ENCODE measurements around the gene TBX6. TPM values are rescaled to one million over a fixed set of nuclear protein-coding genes. Genes with fewer than 3 reads are reported as not detected.
A peak's percentile ranks its signal among the peaks of the same experiment; 100 is the strongest.
"Not testable (repeated sequence)": the region's sequence is repeated elsewhere in the genome, so short reads cannot be mapped to it uniquely, and the experiment has no call there.

The TBX6 gene
- total RNA-seq, 2 donors from 2014 or later, result 1.8 to 2.6 TPM

DNA sequence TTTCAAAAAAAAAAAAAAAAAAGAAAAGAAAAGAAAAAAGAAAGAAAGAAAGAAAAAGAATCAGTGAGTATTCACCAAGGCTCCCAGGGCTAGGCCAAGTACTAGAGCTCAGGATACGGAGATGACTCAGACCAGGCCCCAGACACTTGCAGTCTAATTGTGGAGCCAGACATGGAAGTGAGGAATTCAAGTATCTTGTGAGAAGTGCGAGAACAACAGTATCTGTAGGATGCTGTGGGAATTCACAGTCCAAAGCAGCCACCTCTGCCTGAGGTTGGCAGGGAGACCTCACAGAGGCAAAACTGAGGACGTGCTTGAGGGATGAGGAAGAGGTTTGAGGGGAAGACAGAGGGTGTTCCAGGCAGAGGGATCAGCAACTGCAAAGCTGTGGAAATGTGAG, 40.2 kb downstream of the TBX6 start:
- Histone ChIP-seq H3K27ac (no peak overlapping the region), H3K4me3 (no peak overlapping the region), H3K27me3 (no peaks in the 10 kb centered on the region), H3K9me3 (no peaks in the 10 kb centered on the region), H3K36me3 (replicated peaks in 1 of 2; ENCODE audit: insufficient read depth in 1 of 2, low read depth in 2 of 2) (no peaks in the 10 kb centered on the region), H3K4me1 (peaks cover 29% of the 10 kb centered on the region)
- TF ChIP-seq, protein P1, sequence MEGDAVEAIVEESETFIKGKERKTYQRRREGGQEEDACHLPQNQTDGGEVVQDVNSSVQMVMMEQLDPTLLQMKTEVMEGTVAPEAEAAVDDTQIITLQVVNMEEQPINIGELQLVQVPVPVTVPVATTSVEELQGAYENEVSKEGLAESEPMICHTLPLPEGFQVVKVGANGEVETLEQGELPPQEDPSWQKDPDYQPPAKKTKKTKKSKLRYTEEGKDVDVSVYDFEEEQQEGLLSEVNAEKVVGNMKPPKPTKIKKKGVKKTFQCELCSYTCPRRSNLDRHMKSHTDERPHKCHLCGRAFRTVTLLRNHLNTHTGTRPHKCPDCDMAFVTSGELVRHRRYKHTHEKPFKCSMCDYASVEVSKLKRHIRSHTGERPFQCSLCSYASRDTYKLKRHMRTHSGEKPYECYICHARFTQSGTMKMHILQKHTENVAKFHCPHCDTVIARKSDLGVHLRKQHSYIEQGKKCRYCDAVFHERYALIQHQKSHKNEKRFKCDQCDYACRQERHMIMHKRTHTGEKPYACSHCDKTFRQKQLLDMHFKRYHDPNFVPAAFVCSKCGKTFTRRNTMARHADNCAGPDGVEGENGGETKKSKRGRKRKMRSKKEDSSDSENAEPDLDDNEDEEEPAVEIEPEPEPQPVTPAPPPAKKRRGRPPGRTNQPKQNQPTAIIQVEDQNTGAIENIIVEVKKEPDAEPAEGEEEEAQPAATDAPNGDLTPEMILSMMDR (IDR thresholded peaks at IDR 0.05), result no peak
- TF ChIP-seq POLR2A (IDR thresholded peaks at IDR 0.05), result no peak
- no peak for ATAC-seq
- WGBS, 2 donors, result 81 to 85% methylated on average over 3 of the region's 3 CpGs
- DNase-seq, result no peak
- intact Hi-C loops (cut with DNase I), result no loop called here

DNA sequence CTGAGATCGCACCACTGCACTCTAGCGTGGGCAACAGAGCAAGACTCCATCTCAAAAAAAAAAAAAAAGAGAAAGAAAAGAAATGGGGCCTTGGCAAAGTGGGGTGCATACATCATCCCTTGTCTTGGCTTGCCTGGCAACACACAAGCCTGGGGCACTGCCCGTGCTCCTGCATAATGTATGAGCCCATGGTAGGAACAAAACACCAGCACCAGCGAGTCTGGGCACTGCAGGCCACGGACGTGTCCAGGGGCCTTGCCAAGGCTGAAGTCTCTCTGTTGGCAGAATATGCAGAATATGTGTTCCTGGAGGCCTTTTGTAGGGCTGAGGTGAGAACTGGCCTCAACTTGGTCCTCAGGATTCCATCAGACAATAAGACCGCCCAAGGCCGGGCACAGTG, 41.9 kb downstream of the TBX6 start:
- WGBS, 2 donors, result 91 to 93% methylated on average over 7 to 8 of the region's 8 CpGs
- intact Hi-C loops (cut with DNase I), result loop anchor here (10.0 kb wide), 1 partner anchor 575 kb away; no protein-coding TSS in a partner anchor
- Histone ChIP-seq H3K4me1 (peaks cover 17% of the 10 kb centered on the region), H3K27me3 (no peaks in the 10 kb centered on the region), H3K36me3 (replicated peaks in 1 of 2; ENCODE audit: insufficient read depth in 1 of 2, low read depth in 2 of 2) (no peaks in the 10 kb centered on the region), H3K4me3 (no peak overlapping the region), H3K27ac (no peak overlapping the region), H3K9me3 (no peaks in the 10 kb centered on the region)
- no peak for DNase-seq
- ATAC-seq, result no peak
- TF ChIP-seq, protein P1 (IDR thresholded peaks at IDR 0.05), result no peak
- no peak for TF ChIP-seq POLR2A (IDR thresholded peaks at IDR 0.05)

DNA sequence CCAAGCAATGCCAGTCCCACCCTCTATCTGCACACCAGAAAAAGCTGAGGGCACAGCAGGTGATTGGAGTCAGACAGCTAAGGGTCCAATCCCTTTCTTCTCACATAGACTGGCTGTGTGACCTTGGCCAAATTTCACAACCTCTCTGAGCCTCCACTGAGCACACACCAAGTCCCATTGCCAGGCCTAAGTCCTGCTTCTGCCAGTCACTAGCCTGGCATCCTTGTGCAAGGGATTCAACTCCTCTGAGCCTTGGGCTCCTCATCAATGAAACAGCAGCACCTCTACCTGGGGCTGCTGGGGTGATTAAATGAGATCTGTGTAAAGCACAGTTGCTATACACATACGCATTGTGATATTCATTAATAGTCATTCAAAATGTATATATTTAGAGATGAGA, 45.1 kb downstream of the TBX6 start:
- Histone ChIP-seq H3K4me1 (no peaks in the 10 kb centered on the region), H3K27ac (no peak overlapping the region), H3K9me3 (no peaks in the 10 kb centered on the region), H3K27me3 (no peaks in the 10 kb centered on the region), H3K4me3 (no peak overlapping the region), H3K36me3 (replicated peaks in 1 of 2; ENCODE audit: insufficient read depth in 1 of 2, low read depth in 2 of 2) (no peaks in the 10 kb centered on the region)
- DNase-seq (no peak), ATAC-seq (no peak)
- 89 to 100% methylated on average over 1 of the region's 1 CpG for WGBS, 2 donors
- intact Hi-C loops (cut with DNase I), result loop anchor here (10.0 kb wide), 1 partner anchor 578 kb away; no protein-coding TSS in a partner anchor
- no peak for TF ChIP-seq POLR2A (IDR thresholded peaks at IDR 0.05)
- TF ChIP-seq, protein P1 (IDR thresholded peaks at IDR 0.05), result no peak

DNA sequence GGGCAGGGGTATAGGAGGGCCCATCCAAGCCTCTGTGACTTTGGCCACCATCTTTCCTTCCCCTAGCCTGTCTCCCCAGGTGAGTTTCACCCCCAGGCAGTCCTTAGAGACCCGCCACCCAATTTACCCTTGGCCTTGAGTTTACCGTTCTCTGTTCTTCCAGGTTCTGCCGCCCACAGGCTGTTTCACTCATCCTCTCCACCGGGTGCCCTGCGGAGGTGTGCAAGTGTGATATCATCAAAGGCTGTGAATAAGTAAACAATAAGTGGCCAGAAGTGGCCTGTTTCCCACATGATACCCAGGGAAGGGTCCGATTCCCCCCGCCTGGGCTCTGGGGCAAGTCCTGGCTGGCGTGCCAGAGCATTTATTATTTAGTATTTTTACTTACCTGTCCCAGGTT, 45.5 kb downstream of the TBX6 start:
- H3K4me3 ChIP-seq, result no peak overlapping the region
- ATAC-seq (no peak), DNase-seq (no peak)
- no peak overlapping the region for H3K27ac ChIP-seq
- H3K36me3 ChIP-seq (replicated peaks in 1 of 2; ENCODE audit: insufficient read depth in 1 of 2, low read depth in 2 of 2), result no peaks in the 10 kb centered on the region
- intact Hi-C loops (cut with DNase I), result loop anchor here (10.0 kb wide), 1 partner anchor 579 kb away; no protein-coding TSS in a partner anchor
- H3K9me3 ChIP-seq, result no peaks in the 10 kb centered on the region
- TF ChIP-seq, protein P1 (IDR thresholded peaks at IDR 0.05), result no peak
- TF ChIP-seq POLR2A (IDR thresholded peaks at IDR 0.05), result no peak
- WGBS, 2 donors, result 46 to 47% methylated on average over 8 of the region's 8 CpGs
- no peaks in the 10 kb centered on the region for H3K4me1 ChIP-seq
- H3K27me3 ChIP-seq, result no peaks in the 10 kb centered on the region

DNA sequence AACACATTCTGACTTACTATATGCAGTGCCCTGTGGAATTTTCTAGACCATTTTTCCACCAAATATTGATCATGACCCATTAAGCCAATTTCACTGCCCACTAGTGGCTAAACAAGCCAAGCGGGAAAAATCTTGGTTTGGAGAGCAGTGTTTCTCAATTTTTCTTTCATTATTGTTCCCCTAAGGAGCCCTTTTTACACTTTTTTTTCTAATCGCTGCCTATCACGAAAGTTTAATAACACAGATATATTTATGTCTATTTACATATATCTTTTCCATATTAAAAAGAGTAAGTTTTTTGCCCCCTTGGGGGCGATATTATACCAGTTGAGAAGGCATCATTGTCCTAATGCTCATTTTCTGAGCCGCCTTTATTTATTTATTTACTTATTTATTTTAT, 49.9 kb downstream of the TBX6 start:
- intact Hi-C loops (cut with DNase I), result loop anchor here (10.0 kb wide), 1 partner anchor 583 kb away; no protein-coding TSS in a partner anchor
- no peaks in the 10 kb centered on the region for H3K4me1 ChIP-seq
- no peaks in the 10 kb centered on the region for H3K27me3 ChIP-seq
- H3K27ac ChIP-seq, result no peak overlapping the region
- TF ChIP-seq, protein P1 (IDR thresholded peaks at IDR 0.05), result peak in 6 of 7 experiments; percentile 38 to 66 (median 54)
- TF ChIP-seq POLR2A (IDR thresholded peaks at IDR 0.05), result no peak
- DNase-seq (peak in 1 of 4 donors; percentile 13), ATAC-seq (peak; percentile 55)
- H3K9me3 ChIP-seq, result no peaks in the 10 kb centered on the region
- no peak overlapping the region for H3K4me3 ChIP-seq
- H3K36me3 ChIP-seq (replicated peaks in 1 of 2; ENCODE audit: insufficient read depth in 1 of 2, low read depth in 2 of 2), result no peaks in the 10 kb centered on the region
- WGBS, 2 donors, result 8 to 12% methylated on average over 5 of the region's 5 CpGs

DNA sequence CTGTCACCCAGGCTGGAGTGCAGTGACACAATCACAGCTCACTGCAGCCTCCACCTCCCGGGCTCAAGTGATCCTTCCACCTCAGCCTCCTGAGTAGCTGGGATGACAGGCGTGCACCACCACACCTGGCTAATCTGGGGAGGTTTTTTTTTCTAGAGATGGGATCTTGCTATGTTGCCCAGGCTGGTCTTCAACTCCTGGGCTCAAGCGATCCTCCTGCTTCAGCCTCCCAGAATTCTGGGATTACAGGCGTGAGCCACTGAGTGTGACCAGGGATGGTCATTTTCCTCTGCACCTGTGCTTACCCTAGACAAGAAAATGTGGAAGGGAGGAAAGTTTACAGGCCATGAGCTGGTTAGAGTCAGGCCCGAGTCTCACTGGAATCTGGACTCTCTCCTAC, 51.0 kb downstream of the TBX6 start:
- not testable (repeated sequence) for H3K27me3 ChIP-seq; ATAC-seq; H3K9me3 ChIP-seq; DNase-seq; H3K4me3 ChIP-seq; H3K27ac ChIP-seq; H3K36me3 ChIP-seq (replicated peaks in 1 of 2; ENCODE audit: insufficient read depth in 1 of 2, low read depth in 2 of 2); H3K4me1 ChIP-seq
- intact Hi-C loops (cut with DNase I), result loop anchor here (10.0 kb wide), 1 partner anchor 584 kb away; no protein-coding TSS in a partner anchor
- 64 to 74% methylated on average over 5 of the region's 5 CpGs for WGBS, 2 donors

Data from body of pancreas (tissue), 4 donors.